ENCODE measurements around the gene UST. TPM values are rescaled to one million over a fixed set of nuclear protein-coding genes. Genes with fewer than 3 reads are reported as not detected.

The UST gene
- total RNA-seq, 1 donor from 2014 or later = 5.5 TPM

- no peak overlapping the region for H3K4me3 Mint-ChIP-seq
- H3K4me1 Mint-ChIP-seq = no peaks in the 10 kb centered on the region
- H3K27ac Mint-ChIP-seq (ENCODE audit: unreplicated experiment) = no peak overlapping the region
These were observed 189.0 kb downstream of the UST start for GRCh38 chr6:148935705-148936435.

GRCh38 chr6:148943451-148943850 is 196.6 kb downstream of the UST start:
- H3K36me3 Mint-ChIP-seq (ENCODE audit: low read depth) = peaks cover 5% of the 10 kb centered on the region
- no peaks in the 10 kb centered on the region for H3K9me3 Mint-ChIP-seq
- no peak overlapping the region for H3K27ac Mint-ChIP-seq (ENCODE audit: unreplicated experiment)
- DNase-seq (ENCODE audit: low read depth, low spot score) = no peak
- H3K4me1 Mint-ChIP-seq = peaks cover 4% of the 10 kb centered on the region
- no peaks in the 10 kb centered on the region for H3K27me3 Mint-ChIP-seq (ENCODE audit: low read depth)
- no peak overlapping the region for H3K4me3 Mint-ChIP-seq
- TF ChIP-seq, protein P1, sequence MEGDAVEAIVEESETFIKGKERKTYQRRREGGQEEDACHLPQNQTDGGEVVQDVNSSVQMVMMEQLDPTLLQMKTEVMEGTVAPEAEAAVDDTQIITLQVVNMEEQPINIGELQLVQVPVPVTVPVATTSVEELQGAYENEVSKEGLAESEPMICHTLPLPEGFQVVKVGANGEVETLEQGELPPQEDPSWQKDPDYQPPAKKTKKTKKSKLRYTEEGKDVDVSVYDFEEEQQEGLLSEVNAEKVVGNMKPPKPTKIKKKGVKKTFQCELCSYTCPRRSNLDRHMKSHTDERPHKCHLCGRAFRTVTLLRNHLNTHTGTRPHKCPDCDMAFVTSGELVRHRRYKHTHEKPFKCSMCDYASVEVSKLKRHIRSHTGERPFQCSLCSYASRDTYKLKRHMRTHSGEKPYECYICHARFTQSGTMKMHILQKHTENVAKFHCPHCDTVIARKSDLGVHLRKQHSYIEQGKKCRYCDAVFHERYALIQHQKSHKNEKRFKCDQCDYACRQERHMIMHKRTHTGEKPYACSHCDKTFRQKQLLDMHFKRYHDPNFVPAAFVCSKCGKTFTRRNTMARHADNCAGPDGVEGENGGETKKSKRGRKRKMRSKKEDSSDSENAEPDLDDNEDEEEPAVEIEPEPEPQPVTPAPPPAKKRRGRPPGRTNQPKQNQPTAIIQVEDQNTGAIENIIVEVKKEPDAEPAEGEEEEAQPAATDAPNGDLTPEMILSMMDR (conservative IDR thresholded peaks at IDR 0.05) = no peak

More at GRCh38 chr6:148935705-148936435, 189.0 kb downstream of the UST start:
- TF ChIP-seq, protein P1 (conservative IDR thresholded peaks at IDR 0.05) = no peak
- H3K27me3 Mint-ChIP-seq (ENCODE audit: low read depth) = no peaks in the 10 kb centered on the region
- H3K36me3 Mint-ChIP-seq (ENCODE audit: low read depth) = no peaks in the 10 kb centered on the region
- DNase-seq (ENCODE audit: low read depth, low spot score) = no peak
- H3K9me3 Mint-ChIP-seq = no peaks in the 10 kb centered on the region

DNA sequence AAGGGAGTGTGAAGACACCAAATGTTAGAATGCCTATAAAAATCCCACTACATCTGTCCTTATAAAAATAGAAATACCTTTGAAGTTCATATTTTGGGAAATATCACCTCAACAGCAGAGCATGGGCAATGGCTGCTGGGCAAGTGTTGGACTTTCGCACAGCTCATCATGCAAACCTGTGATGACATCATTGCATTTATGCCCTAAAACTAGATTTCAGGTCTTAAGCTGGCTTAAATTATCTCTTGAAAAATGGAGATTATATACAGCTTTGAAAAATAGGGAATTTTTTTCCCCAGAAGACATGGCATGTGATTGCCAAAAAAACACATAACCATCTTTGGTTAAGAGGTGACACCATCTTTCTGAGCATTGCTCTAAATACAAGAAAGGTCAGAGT is 197.8 kb downstream of the UST start:
- DNase-seq (ENCODE audit: low read depth, low spot score) = no peak
- Mint-ChIP-seq H3K36me3 (ENCODE audit: low read depth) (peaks cover 5% of the 10 kb centered on the region), H3K27ac (ENCODE audit: unreplicated experiment) (no peak overlapping the region), H3K4me1 (peaks cover 4% of the 10 kb centered on the region), H3K9me3 (no peaks in the 10 kb centered on the region), H3K27me3 (ENCODE audit: low read depth) (no peaks in the 10 kb centered on the region), H3K4me3 (no peak overlapping the region)
- TF ChIP-seq, protein P1 (conservative IDR thresholded peaks at IDR 0.05) = no peak

DNA sequence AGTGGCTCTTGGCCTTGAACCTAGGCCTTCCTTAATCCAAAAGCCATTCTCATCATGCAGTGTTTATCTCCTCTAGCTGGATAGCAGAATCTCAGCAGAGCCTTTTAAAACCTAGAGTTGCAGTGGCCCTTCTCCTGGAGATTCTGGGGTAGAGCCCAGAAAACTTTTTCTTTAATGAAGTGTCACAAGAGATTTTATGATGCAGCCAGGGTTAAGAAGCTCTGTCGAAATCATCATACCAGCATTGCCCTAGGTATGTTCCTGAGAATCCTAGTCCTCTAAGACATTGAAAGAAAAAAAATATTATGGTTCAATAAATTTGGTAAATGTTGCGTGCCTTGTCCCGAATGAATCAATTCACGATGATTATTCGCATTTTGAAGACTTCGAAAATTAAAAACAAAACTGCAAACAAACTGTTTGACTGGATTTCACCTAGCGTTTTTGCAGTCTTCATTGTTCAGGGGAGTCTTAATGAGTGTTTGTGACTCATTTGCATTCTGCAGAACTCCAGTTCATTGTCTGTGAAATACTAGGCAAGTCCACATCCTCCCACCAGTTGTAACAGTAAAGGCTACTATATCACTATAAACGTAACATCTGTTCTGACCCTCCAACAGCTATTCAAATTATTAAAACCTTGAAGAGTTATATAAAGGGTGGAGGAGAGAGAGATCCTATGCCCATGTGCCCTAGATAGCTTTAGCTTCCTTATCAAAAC is 198.6 kb downstream of the UST start:
- Mint-ChIP-seq H3K4me3 (no peak overlapping the region), H3K27me3 (ENCODE audit: low read depth) (no peaks in the 10 kb centered on the region), H3K9me3 (no peaks in the 10 kb centered on the region), H3K36me3 (ENCODE audit: low read depth) (peaks cover 5% of the 10 kb centered on the region), H3K27ac (ENCODE audit: unreplicated experiment) (no peak overlapping the region), H3K4me1 (peaks cover 4% of the 10 kb centered on the region)
- DNase-seq (ENCODE audit: low read depth, low spot score) = no peak
- TF ChIP-seq, protein P1 (conservative IDR thresholded peaks at IDR 0.05) = no peak

DNA sequence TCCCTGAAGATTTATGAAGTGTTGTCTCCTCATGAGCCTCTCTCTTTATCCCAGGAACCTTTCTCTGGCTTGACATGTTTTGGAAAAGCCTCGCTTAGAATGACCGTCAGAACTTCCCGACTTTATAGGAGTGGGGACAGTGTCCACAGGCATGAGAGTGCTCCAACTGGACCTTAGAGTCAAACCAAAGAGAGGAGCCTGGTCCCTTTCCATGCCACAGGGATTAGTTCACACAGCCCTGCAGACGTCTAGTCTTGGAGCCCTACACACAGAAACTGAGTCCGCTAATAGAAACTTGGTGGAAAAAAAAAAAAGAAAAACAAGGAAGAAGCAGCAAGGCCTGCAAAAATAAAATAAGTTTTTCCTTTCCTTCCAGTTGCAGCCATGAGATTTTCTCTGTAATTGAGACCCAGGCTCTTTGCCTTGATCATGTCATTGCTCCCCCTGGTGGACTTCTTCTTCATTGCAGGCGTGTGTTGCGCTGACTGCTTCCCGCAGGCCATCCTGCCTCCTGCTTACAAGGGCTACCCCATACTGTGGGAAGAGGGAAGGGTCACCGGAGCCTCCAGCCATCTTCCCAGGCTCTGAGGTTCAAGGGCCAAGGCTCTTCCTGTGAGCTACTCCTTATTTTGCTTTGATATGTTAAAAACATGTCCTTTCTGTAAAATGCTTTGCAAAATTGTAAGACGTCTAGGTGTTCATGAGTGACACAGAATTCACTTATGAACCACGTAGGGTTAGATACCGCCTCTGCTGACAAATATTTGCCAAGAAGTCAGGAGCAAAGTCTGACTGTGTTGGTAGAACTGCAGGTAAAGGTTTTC is 201.0 kb downstream of the UST start:
- TF ChIP-seq, protein P1 (conservative IDR thresholded peaks at IDR 0.05) = peak; percentile 88
- no peaks in the 10 kb centered on the region for H3K36me3 Mint-ChIP-seq (ENCODE audit: low read depth)
- no peak overlapping the region for H3K27ac Mint-ChIP-seq (ENCODE audit: unreplicated experiment)
- no peaks in the 10 kb centered on the region for H3K27me3 Mint-ChIP-seq (ENCODE audit: low read depth)
- peaks cover 4% of the 10 kb centered on the region for H3K4me1 Mint-ChIP-seq
- H3K4me3 Mint-ChIP-seq = no peak overlapping the region
- DNase-seq (ENCODE audit: low read depth, low spot score) = peak; percentile 86
- H3K9me3 Mint-ChIP-seq = no peaks in the 10 kb centered on the region
